Liver (tissue), 9 donors: ENCODE measurements around the gene TBCD. TPM values are rescaled to one million over a fixed set of nuclear protein-coding genes. Genes with fewer than 3 reads are reported as not detected.

Experiments
- DNase-seq: peaks from one replicate; pipeline ENCODE4 v3.0.0-alpha.2; 2017; ENCODE audit warnings: low spot score
- H3K27ac ChIP-seq, 2 donors: one replicate each; pipeline ENCODE4 v1.7.0; 2013; ENCODE audit warnings: inconsistent platforms in 2 of 2, low read length in 2 of 2, control low read depth in 1 of 2, low read depth in 1 of 2, mild to moderate bottlenecking in 1 of 2
- H3K27me3 ChIP-seq, 4 donors: one replicate each; pipeline versions ENCODE4 v1.6.1 to v1.7.0; 2013; ENCODE audit warnings: low read length in 3 of 4, inconsistent platforms in 1 of 4, mild to moderate bottlenecking in 1 of 4, moderate library complexity in 1 of 4; ENCODE audit not compliant: control insufficient read depth in 4 of 4, insufficient read depth in 4 of 4
- H3K36me3 ChIP-seq, 4 donors: one replicate each; pipeline versions ENCODE4 v1.6.1 to v1.7.0; 2013; ENCODE audit warnings: low read length in 3 of 4, mild to moderate bottlenecking in 3 of 4, low read depth in 1 of 4, moderate library complexity in 1 of 4; ENCODE audit not compliant: control insufficient read depth in 4 of 4, insufficient read depth in 3 of 4
- H3K4me1 ChIP-seq, 4 donors: one replicate each; pipeline versions ENCODE4 v1.6.1 to v1.7.0; 2013; ENCODE audit warnings: low read length in 3 of 4, mild to moderate bottlenecking in 3 of 4, moderate library complexity in 1 of 4; ENCODE audit not compliant: control insufficient read depth in 4 of 4, insufficient read depth in 4 of 4
- H3K4me3 ChIP-seq, 3 donors: one replicate each; pipeline versions ENCODE4 v1.6.1 to v1.7.0; 2013; ENCODE audit warnings: low read length in 3 of 3, control low read depth in 1 of 3, low read depth in 1 of 3, mild to moderate bottlenecking in 1 of 3
- H3K9ac ChIP-seq, 2 donors: one replicate each; pipeline ENCODE4 v1.7.0; 2013; ENCODE audit warnings: low read length in 2 of 2, mild to moderate bottlenecking in 2 of 2, moderate library complexity in 2 of 2, control low read depth in 1 of 2, low read depth in 1 of 2
- H3K9me3 ChIP-seq, 4 donors: one replicate each; pipeline versions ENCODE4 v1.6.1 to v1.7.0; 2013; ENCODE audit warnings: low read length in 3 of 4; ENCODE audit not compliant: control insufficient read depth in 4 of 4
- CTCF ChIP-seq: fragments of 150-350 bp; IDR thresholded peaks from 2 replicates; pipeline ENCODE4 v1.5.1; 2017; ENCODE audit warnings: improper control_type of control experiment, low read depth, low read length; ENCODE audit not compliant: missing input control
- EGR1 ChIP-seq, 2 donors: IDR thresholded peaks; 2 replicates each; pipeline ENCODE4 v1.6.1; 2016 to 2018; ENCODE audit warnings: antibody characterized with exemption in 2 of 2, low read depth in 2 of 2
- FOXA1 ChIP-seq: IDR thresholded peaks from 2 replicates; pipeline ENCODE4 v1.6.1; 2016; ENCODE audit warnings: antibody characterized with exemption
- GABPA ChIP-seq, 2 donors: IDR thresholded peaks in 1 of 2; conservative IDR thresholded peaks in 1 of 2; 2 replicates each; pipeline ENCODE4 v1.6.1; 2016; ENCODE audit warnings: antibody characterized with exemption in 2 of 2, mild to moderate bottlenecking in 1 of 2, moderate library complexity in 1 of 2
- HNF4A ChIP-seq, 2 donors: conservative IDR thresholded peaks; 2 replicates each; pipeline ENCODE4 v1.6.1; 2016; ENCODE audit warnings: antibody characterized with exemption in 2 of 2, mild to moderate bottlenecking in 2 of 2
- HNF4G ChIP-seq: IDR thresholded peaks from 2 replicates; pipeline ENCODE4 v1.6.1; 2016; ENCODE audit warnings: antibody characterized with exemption
- JUND ChIP-seq, 2 donors: IDR thresholded peaks; 2 replicates each; pipeline ENCODE4 v1.6.1; 2016; ENCODE audit warnings: antibody characterized with exemption in 2 of 2
- RAD21 ChIP-seq, 2 donors: IDR thresholded peaks; 2 replicates each; pipeline ENCODE4 v1.6.1; 2016; ENCODE audit warnings: antibody characterized with exemption in 2 of 2, mild to moderate bottlenecking in 2 of 2
- RXRA ChIP-seq, 2 donors: IDR thresholded peaks; 2 replicates each; pipeline ENCODE4 v1.6.1; 2017 to 2018; ENCODE audit warnings: antibody characterized with exemption in 2 of 2, mild to moderate bottlenecking in 1 of 2
- SP1 ChIP-seq: IDR thresholded peaks from 2 replicates; pipeline ENCODE4 v1.6.1; 2018; ENCODE audit warnings: antibody characterized with exemption, mild to moderate bottlenecking
- TAF1 ChIP-seq: conservative IDR thresholded peaks from 2 replicates; pipeline ENCODE4 v1.6.1; 2016; ENCODE audit warnings: antibody characterized with exemption, mild to moderate bottlenecking
- YY1 ChIP-seq: IDR thresholded peaks from 2 replicates; pipeline ENCODE4 v1.6.1; 2016; ENCODE audit warnings: antibody characterized with exemption, mild to moderate bottlenecking
- whole genome bisulfite sequencing: extraction: QIAGEN DNeasy Blood & Tissue Kit; methylation state at CpG from one replicate; pipeline ENCODE4 v1.1.7; 2013; 5-methylcytosine and 5-hydroxymethylcytosine counted together
- polyA plus RNA-seq, 2 donors: library from polyadenylated mRNA; stranded (reverse) in 1 of 2; unstranded in 1 of 2; fragments of 200-250 nt in 1 of 2; fragments of >200 nt in 1 of 2; fragmentation: Nextera tagmentation in 1 of 2; extraction: Ambion mirVana in 1 of 2; gene quantifications; one replicate each; pipeline versions ENCODE4 v1.2.1 to v1.2.3, GENCODE V29; 2013 to 2015
- total RNA-seq, 2 donors: library from RNA; depleted of rRNA; stranded (reverse); fragments of >200 nt; gene quantifications; one replicate each; pipeline ENCODE4 v1.2.3, GENCODE V29; 2014
- TF ChIP-seq, protein P1 (sequence below): IDR thresholded peaks from 2 replicates; pipeline ENCODE4 v1.6.1; 2016; ENCODE audit warnings: antibody characterized with exemption
- TF ChIP-seq, protein P2 (sequence below): IDR thresholded peaks from 2 replicates; pipeline ENCODE4 v1.6.1; 2016; ENCODE audit warnings: antibody characterized with exemption
- TF ChIP-seq, protein P3 (sequence below): IDR thresholded peaks from 2 replicates; pipeline ENCODE4 v1.6.1; 2016; ENCODE audit warnings: antibody characterized with exemption, mild to moderate bottlenecking
- donor health status: healthy.
- donor health status: healthy.
- donor health status: healthy.
- donor health status: healthy.
- donor health status: healthy.

The TBCD gene
- total and polyA plus RNA-seq, 4 donors = 29.8 to 42.2 (median 33.0) TPM

DNA sequence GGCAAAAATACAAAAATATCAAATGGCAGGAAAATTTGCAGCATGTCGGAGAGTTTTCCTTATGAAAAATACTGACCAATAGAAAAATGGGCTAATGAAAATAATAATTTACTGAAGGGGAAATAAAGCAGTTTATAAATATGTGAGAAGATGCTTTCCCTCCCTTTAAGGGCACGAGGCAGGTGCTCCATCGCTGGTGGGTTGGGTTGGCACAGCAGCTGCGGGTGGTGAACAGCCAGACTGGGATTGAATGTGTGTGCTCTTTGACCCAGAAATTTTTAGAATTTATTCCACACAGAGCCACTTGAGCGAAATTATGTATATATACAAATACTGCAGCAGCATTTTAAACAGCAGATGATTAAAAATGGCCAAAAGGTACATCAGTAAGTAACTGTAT is 197.1 kb downstream of the TBCD start:
- Histone ChIP-seq H3K27ac (no peak overlapping the region), H3K9me3 (peaks cover 0 to 13% (median 2%) of the 10 kb centered on the region in 4 donors)

GRCh38 chr17:82949361-82949760 is 197.5 kb downstream of the TBCD start:
- H3K4me3 ChIP-seq = no peak overlapping the region
- no peaks in the 10 kb centered on the region for H3K27me3 ChIP-seq
- H3K36me3 ChIP-seq = peaks cover 0 to 5% (median 2%) of the 10 kb centered on the region in 4 donors
- 98% methylated on average over 20 of the region's 20 CpGs for WGBS
- TF ChIP-seq FOXA1 = no peak
- TF ChIP-seq JUND (IDR thresholded peaks at IDR 0.05) = no peak
- TF ChIP-seq, protein P1, sequence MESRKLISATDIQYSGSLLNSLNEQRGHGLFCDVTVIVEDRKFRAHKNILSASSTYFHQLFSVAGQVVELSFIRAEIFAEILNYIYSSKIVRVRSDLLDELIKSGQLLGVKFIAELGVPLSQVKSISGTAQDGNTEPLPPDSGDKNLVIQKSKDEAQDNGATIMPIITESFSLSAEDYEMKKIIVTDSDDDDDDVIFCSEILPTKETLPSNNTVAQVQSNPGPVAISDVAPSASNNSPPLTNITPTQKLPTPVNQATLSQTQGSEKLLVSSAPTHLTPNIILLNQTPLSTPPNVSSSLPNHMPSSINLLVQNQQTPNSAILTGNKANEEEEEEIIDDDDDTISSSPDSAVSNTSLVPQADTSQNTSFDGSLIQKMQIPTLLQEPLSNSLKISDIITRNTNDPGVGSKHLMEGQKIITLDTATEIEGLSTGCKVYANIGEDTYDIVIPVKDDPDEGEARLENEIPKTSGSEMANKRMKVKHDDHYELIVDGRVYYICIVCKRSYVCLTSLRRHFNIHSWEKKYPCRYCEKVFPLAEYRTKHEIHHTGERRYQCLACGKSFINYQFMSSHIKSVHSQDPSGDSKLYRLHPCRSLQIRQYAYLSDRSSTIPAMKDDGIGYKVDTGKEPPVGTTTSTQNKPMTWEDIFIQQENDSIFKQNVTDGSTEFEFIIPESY = no peak
- no peak for TF ChIP-seq RXRA (IDR thresholded peaks at IDR 0.05)
- TF ChIP-seq HNF4G = no peak
- TF ChIP-seq GABPA (IDR thresholded peaks at IDR 0.05 in 1 of 2, conservative IDR thresholded peaks at IDR 0.05 in 1 of 2) = no peak
- no peak for TF ChIP-seq YY1
- TF ChIP-seq CTCF = no peak
- TF ChIP-seq TAF1 = no peak
- H3K9me3 ChIP-seq = peaks cover 0 to 9% (median 2%) of the 10 kb centered on the region in 4 donors
- H3K27ac ChIP-seq = no peak overlapping the region
- no peak overlapping the region for H3K9ac ChIP-seq
- no peaks in the 10 kb centered on the region for H3K4me1 ChIP-seq
- DNase-seq = no peak

More for the DNA sequence above, 197.1 kb downstream of the TBCD start:
- Histone ChIP-seq H3K4me1 (no peaks in the 10 kb centered on the region), H3K9ac (no peak overlapping the region), H3K27me3 (no peaks in the 10 kb centered on the region), H3K36me3 (peaks cover 2 to 9% (median 4%) of the 10 kb centered on the region in 4 donors), H3K4me3 (no peak overlapping the region)
- 96% methylated on average over 5 of the region's 5 CpGs for WGBS
- no peak for DNase-seq
- TF ChIP-seq TAF1 (no peak), GABPA (IDR thresholded peaks at IDR 0.05 in 1 of 2, conservative IDR thresholded peaks at IDR 0.05 in 1 of 2) (no peak), YY1 (no peak), HNF4G (no peak), SP1 (no peak), HNF4A (conservative IDR thresholded peaks at IDR 0.05) (no peak), RAD21 (IDR thresholded peaks at IDR 0.05) (no peak)
- TF ChIP-seq, protein P2, sequence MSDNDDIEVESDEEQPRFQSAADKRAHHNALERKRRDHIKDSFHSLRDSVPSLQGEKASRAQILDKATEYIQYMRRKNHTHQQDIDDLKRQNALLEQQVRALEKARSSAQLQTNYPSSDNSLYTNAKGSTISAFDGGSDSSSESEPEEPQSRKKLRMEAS = no peak

- Histone ChIP-seq H3K27ac (no peak overlapping the region), H3K27me3 (no peaks in the 10 kb centered on the region), H3K4me1 (no peaks in the 10 kb centered on the region), H3K9me3 (peaks cover 0 to 3% (median 1%) of the 10 kb centered on the region in 4 donors), H3K4me3 (no peak overlapping the region), H3K9ac (no peak overlapping the region), H3K36me3 (peaks cover 0 to 2% (median 0%) of the 10 kb centered on the region in 4 donors)
- 98% methylated on average over 10 of the region's 10 CpGs for WGBS
- no peak for DNase-seq
- TF ChIP-seq FOXA1 (no peak), GABPA (IDR thresholded peaks at IDR 0.05 in 1 of 2, conservative IDR thresholded peaks at IDR 0.05 in 1 of 2) (no peak), EGR1 (IDR thresholded peaks at IDR 0.05; ENCODE audit: low read depth in 2 of 2) (no peak), SP1 (no peak), TAF1 (no peak), HNF4G (no peak), HNF4A (conservative IDR thresholded peaks at IDR 0.05) (no peak)
- TF ChIP-seq, protein P3, sequence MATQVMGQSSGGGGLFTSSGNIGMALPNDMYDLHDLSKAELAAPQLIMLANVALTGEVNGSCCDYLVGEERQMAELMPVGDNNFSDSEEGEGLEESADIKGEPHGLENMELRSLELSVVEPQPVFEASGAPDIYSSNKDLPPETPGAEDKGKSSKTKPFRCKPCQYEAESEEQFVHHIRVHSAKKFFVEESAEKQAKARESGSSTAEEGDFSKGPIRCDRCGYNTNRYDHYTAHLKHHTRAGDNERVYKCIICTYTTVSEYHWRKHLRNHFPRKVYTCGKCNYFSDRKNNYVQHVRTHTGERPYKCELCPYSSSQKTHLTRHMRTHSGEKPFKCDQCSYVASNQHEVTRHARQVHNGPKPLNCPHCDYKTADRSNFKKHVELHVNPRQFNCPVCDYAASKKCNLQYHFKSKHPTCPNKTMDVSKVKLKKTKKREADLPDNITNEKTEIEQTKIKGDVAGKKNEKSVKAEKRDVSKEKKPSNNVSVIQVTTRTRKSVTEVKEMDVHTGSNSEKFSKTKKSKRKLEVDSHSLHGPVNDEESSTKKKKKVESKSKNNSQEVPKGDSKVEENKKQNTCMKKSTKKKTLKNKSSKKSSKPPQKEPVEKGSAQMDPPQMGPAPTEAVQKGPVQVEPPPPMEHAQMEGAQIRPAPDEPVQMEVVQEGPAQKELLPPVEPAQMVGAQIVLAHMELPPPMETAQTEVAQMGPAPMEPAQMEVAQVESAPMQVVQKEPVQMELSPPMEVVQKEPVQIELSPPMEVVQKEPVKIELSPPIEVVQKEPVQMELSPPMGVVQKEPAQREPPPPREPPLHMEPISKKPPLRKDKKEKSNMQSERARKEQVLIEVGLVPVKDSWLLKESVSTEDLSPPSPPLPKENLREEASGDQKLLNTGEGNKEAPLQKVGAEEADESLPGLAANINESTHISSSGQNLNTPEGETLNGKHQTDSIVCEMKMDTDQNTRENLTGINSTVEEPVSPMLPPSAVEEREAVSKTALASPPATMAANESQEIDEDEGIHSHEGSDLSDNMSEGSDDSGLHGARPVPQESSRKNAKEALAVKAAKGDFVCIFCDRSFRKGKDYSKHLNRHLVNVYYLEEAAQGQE = no peak
- TF ChIP-seq, protein P1 = no peak
Observed at GRCh38 chr17:82949984-82950383, 198.1 kb downstream of the TBCD start.
